Measurements from ENCODE around the gene ILRUN. TPM values are rescaled to one million over a fixed set of nuclear protein-coding genes. Genes with fewer than 3 reads are reported as not detected.

Gene ILRUN
- total RNA-seq, 1 donor from 2014 or later = 52.0 TPM

DNA sequence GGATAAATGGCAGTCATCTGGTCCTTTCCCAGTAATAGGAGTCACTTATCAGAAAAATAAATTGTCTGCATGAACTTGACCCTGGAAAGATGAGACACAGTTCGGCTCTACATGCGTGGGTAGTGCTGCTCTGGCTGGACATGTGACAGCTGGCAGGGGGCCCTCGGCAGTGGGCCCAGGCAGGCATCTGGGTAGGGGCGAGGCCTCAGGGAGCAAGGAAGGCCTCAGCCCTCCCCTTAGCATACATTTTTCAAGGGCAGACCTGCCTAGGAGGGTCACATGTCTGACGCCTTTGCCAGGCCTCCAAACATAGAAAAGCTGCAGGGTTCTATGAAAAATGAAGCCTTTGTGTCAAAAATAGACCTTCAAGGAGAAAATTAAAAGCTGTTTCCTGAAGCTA, 12.8 kb upstream of the ILRUN start:
- TF ChIP-seq, protein P1, sequence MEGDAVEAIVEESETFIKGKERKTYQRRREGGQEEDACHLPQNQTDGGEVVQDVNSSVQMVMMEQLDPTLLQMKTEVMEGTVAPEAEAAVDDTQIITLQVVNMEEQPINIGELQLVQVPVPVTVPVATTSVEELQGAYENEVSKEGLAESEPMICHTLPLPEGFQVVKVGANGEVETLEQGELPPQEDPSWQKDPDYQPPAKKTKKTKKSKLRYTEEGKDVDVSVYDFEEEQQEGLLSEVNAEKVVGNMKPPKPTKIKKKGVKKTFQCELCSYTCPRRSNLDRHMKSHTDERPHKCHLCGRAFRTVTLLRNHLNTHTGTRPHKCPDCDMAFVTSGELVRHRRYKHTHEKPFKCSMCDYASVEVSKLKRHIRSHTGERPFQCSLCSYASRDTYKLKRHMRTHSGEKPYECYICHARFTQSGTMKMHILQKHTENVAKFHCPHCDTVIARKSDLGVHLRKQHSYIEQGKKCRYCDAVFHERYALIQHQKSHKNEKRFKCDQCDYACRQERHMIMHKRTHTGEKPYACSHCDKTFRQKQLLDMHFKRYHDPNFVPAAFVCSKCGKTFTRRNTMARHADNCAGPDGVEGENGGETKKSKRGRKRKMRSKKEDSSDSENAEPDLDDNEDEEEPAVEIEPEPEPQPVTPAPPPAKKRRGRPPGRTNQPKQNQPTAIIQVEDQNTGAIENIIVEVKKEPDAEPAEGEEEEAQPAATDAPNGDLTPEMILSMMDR (conservative IDR thresholded peaks at IDR 0.05) = no peak
- H3K4me3 Mint-ChIP-seq = no peak overlapping the region
- H3K27me3 Mint-ChIP-seq (ENCODE audit: low read depth) = no peaks in the 10 kb centered on the region
- no peak for DNase-seq (ENCODE audit: low read depth, low spot score)
- no peaks in the 10 kb centered on the region for H3K9me3 Mint-ChIP-seq
- no peaks in the 10 kb centered on the region for H3K36me3 Mint-ChIP-seq (ENCODE audit: low read depth)
- H3K4me1 Mint-ChIP-seq = peaks cover 13% of the 10 kb centered on the region
- peak overlapping the region; percentile 4 for H3K27ac Mint-ChIP-seq (ENCODE audit: unreplicated experiment)

DNA sequence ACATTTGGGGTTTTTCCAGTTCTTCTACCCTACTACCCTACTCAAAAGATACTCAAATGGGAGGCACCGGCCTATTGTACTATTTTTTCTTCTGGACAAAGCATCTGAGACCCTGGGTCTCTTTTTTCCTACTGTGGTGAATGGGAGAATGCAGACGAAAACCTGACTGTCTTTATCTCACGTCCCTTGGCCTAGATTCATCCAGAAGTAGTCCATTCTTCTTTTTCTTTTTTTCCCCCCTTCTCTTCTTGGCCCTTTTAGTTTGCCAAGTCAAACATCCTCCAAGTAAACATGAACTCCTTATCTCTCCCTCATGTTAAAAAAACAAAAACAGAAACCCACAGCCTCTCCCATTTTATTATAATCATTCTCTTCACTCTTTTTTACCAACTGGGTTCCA, 8.7 kb upstream of the ILRUN start:
- H3K27ac Mint-ChIP-seq (ENCODE audit: unreplicated experiment) = no peak overlapping the region
- DNase-seq (ENCODE audit: low read depth, low spot score) = no peak
- TF ChIP-seq, protein P1 (conservative IDR thresholded peaks at IDR 0.05) = no peak
- H3K27me3 Mint-ChIP-seq (ENCODE audit: low read depth) = peaks cover 3% of the 10 kb centered on the region
- H3K4me3 Mint-ChIP-seq = no peak overlapping the region
- H3K4me1 Mint-ChIP-seq = peaks cover 12% of the 10 kb centered on the region
- H3K9me3 Mint-ChIP-seq = no peaks in the 10 kb centered on the region
- H3K36me3 Mint-ChIP-seq (ENCODE audit: low read depth) = no peaks in the 10 kb centered on the region

DNA sequence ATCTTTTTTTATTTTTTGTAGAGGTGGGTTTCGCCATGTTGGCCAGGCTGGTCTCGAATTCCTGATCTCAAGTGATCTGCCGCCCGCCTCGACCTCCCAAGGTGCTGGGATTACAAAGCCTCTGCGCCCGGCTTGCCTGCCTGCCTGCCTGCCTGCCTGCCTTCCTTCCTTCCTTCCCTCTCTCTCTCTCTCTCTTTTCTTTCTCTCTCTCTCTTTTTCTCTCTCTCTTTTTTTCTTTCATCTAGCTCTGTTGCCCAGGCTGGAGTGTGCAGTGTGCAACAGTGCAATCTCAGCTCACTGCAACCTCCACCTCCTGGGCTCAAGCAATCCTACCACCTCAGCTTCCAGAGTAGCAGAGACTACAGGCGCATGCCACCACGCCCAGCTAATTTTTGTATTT, 4.6 kb upstream of the ILRUN start:
- H3K4me1 Mint-ChIP-seq = peaks cover 9% of the 10 kb centered on the region
- no peak overlapping the region for H3K4me3 Mint-ChIP-seq
- TF ChIP-seq, protein P1 (conservative IDR thresholded peaks at IDR 0.05) = no peak
- H3K27ac Mint-ChIP-seq (ENCODE audit: unreplicated experiment) = no peak overlapping the region
- H3K9me3 Mint-ChIP-seq = no peaks in the 10 kb centered on the region
- peaks cover 3% of the 10 kb centered on the region for H3K27me3 Mint-ChIP-seq (ENCODE audit: low read depth)
- DNase-seq (ENCODE audit: low read depth, low spot score) = no peak
- H3K36me3 Mint-ChIP-seq (ENCODE audit: low read depth) = no peaks in the 10 kb centered on the region

DNA sequence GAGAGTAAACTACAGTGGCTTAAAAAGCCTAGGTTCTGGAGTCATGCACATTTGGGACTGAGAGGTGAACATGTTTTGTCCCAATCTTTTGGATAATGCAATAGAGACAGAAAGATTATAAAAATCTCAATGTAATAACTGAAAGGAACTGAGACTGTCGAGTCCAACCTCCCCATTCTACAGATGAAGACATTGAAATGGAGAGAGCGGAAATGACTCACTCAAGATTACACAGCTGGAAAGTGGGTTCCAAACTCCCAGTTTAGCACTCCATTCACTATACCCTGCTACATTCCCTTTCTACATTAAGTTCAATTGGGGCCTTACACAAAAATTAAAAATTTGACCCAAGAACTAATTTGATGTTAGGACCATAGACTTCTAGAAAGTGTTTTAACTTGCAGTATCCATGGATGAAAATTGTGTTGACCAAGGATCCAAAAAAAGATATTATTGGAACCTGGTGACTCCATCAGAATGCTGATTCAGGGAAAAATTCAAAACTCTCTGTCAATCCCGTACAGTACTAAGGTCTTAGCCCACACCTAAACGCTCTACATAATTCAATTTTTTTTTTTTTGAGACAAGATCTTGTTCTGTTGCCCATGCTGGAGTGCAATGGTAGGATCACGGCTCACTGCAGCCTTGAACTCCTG, 1.5 kb upstream of the ILRUN start:
- Mint-ChIP-seq H3K4me1 (peaks cover 35% of the 10 kb centered on the region), H3K27ac (ENCODE audit: unreplicated experiment) (no peak overlapping the region), H3K9me3 (no peaks in the 10 kb centered on the region), H3K36me3 (ENCODE audit: low read depth) (no peaks in the 10 kb centered on the region), H3K27me3 (ENCODE audit: low read depth) (peaks cover 3% of the 10 kb centered on the region), H3K4me3 (peak overlapping the region; percentile 94)
- no peak for DNase-seq (ENCODE audit: low read depth, low spot score)
- TF ChIP-seq, protein P1 (conservative IDR thresholded peaks at IDR 0.05) = no peak

DNA sequence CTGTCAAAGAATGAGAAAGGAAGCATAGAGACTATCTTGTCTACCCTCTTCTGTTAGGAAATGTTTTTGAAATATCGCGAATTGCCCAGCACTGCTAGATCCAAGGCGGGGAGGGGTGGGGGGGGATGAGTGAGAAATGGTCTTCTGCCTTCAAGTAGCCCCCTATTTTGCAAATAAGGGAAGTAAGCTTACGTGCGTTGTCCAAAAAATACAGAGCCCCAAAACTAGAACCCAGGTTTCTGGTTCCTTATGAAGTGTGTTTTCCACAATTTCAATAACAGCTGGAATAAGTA, 923 bp upstream of the ILRUN start:
- Mint-ChIP-seq H3K4me3 (peak overlapping the region; percentile 94), H3K4me1 (peaks cover 36% of the 10 kb centered on the region), H3K27me3 (ENCODE audit: low read depth) (peaks cover 3% of the 10 kb centered on the region), H3K36me3 (ENCODE audit: low read depth) (no peaks in the 10 kb centered on the region), H3K9me3 (no peaks in the 10 kb centered on the region), H3K27ac (ENCODE audit: unreplicated experiment) (peak overlapping the region; percentile 98)
- TF ChIP-seq, protein P1 (conservative IDR thresholded peaks at IDR 0.05) = no peak
- DNase-seq (ENCODE audit: low read depth, low spot score) = no peak
